NCI-H146 (cell line): Measurements from ENCODE around the gene TMEM59.
"Not testable (repeated sequence)": the region's sequence is repeated elsewhere in the genome, so short reads cannot be mapped to it uniquely, and the experiment has no call there.

ENCODE experiments used
- DNase-seq: peaks from one replicate; lab custom pipeline; 2025; lab: John Stamatoyannopoulos, UW

TMEM59 gene

GRCh38 chr1:54052934-54053744 lies at the start of gene TMEM59, which contains the start of gene TCEANC2:
Gene TMEM59 (minus strand): TSS chr1:54053204. CDS start chr1:54053188, 16 bp downstream.
Gene TCEANC2 (plus strand): TSS chr1:54053608. CDS start chr1:54054423, 815 bp downstream.
- peak; percentile 98 for DNase-seq

- no peak for DNase-seq
Observed at GRCh38 chr1:54100500-54100899, 47.5 kb upstream of the TMEM59 start.

GRCh38 chr1:54099061-54099610 lies 46.1 kb upstream of the TMEM59 start:
- no peak for DNase-seq

DNA sequence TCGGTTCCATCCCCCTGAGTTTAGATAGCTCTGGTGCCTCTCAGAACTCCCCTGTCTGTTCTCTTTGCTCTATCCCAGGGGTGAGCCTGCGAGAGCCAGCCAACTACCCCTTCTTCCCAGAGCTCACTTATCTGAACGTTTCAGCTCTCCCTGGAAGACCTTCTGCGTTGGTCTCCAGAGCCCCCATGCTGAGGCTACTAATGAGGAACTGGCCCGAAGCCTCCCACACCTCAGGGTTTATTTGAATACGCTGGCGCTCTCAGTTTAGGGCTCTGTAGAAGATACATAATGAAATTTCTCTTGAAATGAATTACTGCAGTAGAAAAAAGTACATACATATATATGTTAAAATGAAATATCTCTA lies 43.9 kb upstream of the TMEM59 start:
- DNase-seq = no peak

GRCh38 chr1:54096227-54096876 lies 43.3 kb upstream of the TMEM59 start:
- DNase-seq = no peak

GRCh38 chr1:54095546-54096226 lies 42.7 kb upstream of the TMEM59 start:
- DNase-seq = peak; percentile 19

- not testable (repeated sequence) for DNase-seq
Observed at GRCh38 chr1:54094730-54095105, 41.7 kb upstream of the TMEM59 start.

GRCh38 chr1:54094001-54094729 lies 41.2 kb upstream of the TMEM59 start:
- DNase-seq = no peak

- DNase-seq = no peak
Observed at GRCh38 chr1:54091666-54092065, 38.7 kb upstream of the TMEM59 start.

- DNase-seq = no peak
Observed at GRCh38 chr1:54088385-54088784, 35.4 kb upstream of the TMEM59 start.

DNA sequence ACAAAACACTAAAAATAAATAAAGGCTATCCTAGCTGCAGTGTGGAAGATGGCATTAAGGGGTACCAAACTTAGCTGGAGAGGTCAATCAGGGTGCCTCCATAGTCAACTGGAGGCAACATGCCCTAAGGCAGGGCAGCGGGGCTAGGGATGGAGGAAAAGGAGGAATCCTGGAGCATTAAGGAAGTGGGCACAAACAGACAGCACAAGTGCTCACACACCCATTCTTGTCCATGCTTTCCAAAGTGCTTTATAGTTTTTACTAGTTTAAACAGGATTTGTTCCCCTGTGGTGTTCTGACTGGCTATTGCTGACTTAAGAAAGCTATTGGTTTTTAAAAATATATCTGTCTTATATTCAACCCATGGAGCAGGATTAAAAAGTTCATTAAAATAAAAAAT lies 33.8 kb upstream of the TMEM59 start:
- DNase-seq = no peak

DNA sequence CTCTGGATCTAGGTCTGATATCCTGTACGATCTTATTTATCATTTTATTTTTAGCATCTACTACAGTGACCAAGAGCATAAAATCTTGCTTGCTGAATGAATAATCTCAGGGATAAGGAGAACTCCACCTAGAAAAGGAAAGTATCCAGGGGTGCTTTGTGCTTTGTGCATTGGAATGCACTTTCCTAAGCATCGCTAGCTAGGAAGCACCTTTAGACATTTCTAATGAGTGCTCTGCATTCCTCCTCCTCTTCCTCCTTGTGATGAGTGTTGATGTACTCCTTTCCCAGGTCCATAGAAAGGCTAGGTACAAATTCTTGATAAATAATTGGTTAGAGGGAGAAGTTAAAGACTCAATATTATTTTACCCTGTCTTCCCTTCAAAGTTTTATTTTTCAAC lies 31.8 kb upstream of the TMEM59 start:
- no peak for DNase-seq

DNA sequence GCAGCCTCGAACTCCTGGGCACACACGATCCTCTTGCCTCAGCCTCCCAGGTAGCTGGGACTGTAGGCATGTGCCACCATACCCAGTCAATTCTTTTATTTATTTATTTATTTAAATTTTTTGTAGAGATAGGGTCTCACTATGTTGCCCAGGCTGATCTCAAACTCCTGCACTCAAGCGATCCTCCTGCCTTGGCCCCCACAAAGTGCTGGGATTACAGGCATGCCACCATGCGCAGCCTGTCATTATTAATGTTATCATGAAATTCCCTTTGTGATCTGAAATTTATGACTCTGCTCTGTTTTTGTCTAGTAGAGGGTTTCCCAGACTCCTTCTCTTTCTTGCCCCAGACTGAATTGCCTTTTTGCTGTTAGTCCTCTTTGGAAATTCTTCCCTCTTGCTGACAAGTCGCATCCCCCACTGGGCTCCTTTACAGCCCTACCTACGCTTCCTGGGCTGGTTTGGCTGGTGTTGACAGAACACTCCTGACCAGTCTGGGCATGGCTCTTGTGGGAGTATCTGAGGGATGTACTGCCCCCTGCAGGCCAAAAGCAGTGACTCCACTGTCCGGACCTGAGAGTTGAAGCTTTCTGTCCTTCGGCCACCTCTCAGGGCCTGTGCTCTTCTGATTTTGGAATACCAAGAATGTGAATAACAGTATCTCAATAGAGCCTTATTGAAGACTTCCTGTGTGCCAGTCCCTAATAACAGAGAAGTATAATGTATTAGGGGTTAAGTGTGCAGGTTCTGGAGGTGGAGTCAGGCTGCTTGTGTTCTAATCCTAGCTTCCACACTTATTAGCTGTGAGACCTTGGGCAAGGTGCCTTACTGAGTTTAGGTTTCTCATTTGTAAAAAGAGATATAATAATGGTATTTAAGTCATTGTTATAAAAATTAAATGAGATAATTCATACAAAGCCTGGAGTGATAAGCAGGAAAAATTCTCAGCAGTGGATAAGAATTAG lies 28.6 kb upstream of the TMEM59 start:
- DNase-seq = peak; percentile 73

- no peak for DNase-seq
Observed at GRCh38 chr1:54080598-54081049, 27.6 kb upstream of the TMEM59 start.

DNA sequence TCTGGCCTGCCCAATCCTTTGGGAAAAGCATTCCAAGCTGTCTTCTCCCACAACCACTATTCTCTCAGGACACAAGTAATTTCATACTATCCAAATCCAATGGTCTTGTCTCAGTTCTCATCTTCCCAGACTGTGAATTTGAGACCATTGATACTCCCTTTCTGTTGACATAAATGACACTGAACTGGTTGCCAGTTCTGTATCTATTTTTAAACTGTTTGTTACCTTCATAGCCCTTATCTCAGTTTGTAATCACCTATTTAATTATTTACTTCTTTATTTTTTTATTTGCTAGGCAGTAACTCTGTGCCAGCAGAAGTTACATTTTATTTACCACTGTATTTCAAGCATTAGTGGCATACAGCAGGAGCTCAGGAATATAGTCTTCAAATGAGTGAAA lies 24.4 kb upstream of the TMEM59 start:
- DNase-seq = no peak

- DNase-seq = peak; percentile 43
Observed at GRCh38 chr1:54070171-54070837, 17.3 kb upstream of the TMEM59 start.

- peak; percentile 12 for DNase-seq
Observed at GRCh38 chr1:54069791-54070170, 16.8 kb upstream of the TMEM59 start.

DNA sequence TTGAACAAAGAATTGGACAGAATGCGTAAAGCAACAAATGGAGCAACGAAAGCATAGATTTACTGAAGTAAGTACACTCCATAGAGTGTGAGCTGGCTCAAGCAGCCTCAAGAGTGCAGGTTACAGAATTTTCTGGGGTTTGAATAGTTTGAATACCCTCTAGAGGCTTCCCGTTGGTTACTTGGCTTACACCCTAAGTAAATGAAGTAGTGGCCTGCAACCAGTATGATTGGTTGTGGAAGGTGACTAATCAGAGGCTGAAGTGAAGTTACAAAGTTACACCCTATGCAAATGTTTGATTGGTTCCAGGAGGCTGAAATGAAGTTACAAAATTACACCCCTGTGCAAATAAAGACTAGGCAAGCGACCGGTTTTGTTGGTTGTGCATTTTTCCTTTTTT lies 11.3 kb upstream of the TMEM59 start:
- DNase-seq = no peak

DNA sequence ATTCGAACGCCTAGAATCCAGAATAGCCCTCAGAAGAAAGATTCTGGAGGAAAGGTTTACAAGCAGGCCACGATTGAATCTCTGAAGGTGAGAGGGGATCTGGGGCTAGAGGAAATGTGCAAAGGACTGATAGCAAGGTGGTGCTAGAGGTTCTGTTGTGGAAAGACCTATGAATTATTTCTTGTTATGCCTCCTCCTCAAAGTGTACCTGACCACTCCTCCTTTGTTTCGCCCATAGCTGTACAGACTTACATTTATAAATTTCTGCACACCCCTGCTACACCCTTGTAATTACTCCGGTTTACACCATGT lies 1.4 kb upstream of the TMEM59 start:
- DNase-seq = peak; percentile 21

GRCh38 chr1:54053745-54054437 lies 887 bp upstream of the TMEM59 start:
- no peak for DNase-seq
